GM13977 (cell line): ENCODE measurements around the gene CORT.
"Not testable (repeated sequence)": the region's sequence is repeated elsewhere in the genome, so short reads cannot be mapped to it uniquely, and the experiment has no call there.

Experiments
- DNase-seq: peaks from one replicate; pipeline ENCODE4 v3.0.0; 2012; ENCODE audit warnings: low spot score
- CTCF ChIP-seq: IDR thresholded peaks from 2 replicates; pipeline ENCODE4 v1.5.1; 2012; ENCODE audit warnings: mild to moderate bottlenecking, control low read depth; ENCODE audit not compliant: insufficient read depth; ENCODE audit errors: extremely low read depth, missing control alignments
- in situ Hi-C: fragments of 300-500 bp; cut with MboI; formaldehyde crosslinking; loops from one replicate; pipeline ENCODE4 v1.12.0; 2022; ENCODE audit warnings: low sequenced_read_pairs, low pct_unique_long_range_greater_than_20kb, mixed read lengths, inconsistent platforms; ENCODE audit not compliant: unreplicated experiment

The CORT gene

DNA sequence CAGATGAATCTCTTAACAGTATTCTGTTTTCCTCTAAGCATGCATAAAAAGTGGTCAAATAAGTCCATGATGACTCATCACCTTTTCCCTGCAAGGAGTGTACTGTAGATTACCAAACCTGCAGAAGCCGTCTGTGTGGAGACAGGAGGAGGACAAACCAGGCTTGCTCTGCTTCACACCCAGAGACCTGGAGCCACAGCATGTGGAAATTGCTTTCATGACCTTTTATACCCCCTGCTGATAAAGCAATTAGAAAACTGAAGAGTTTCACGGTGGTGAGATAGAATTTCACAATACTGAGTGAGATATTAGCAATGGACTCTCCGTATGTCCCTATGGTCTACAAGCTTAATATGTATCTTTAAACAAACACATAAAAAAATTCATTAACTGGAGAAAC is 9.4 kb downstream of the CORT start:
- DNase-seq: no peak
- in situ Hi-C loops: no loop called here

GRCh38 chr1:10467078-10467477 is 17.2 kb downstream of the CORT start:
- in situ Hi-C loops: no loop called here
- no peak for DNase-seq

More for the DNA sequence above, 9.4 kb downstream of the CORT start:
- no peak for TF ChIP-seq CTCF

GRCh38 chr1:10470043-10470442 is 20.2 kb downstream of the CORT start:
- TF ChIP-seq CTCF: no peak
- in situ Hi-C loops: no loop called here
- no peak for DNase-seq

More at GRCh38 chr1:10467078-10467477, 17.2 kb downstream of the CORT start:
- TF ChIP-seq CTCF: no peak

- in situ Hi-C loops: no loop called here
- no peak for TF ChIP-seq CTCF
- DNase-seq: no peak
These were observed 21.8 kb downstream of the CORT start for GRCh38 chr1:10471411-10472219.

GRCh38 chr1:10472220-10473144 is 22.7 kb downstream of the CORT start, which contains the start of gene DFFA:
Gene DFFA (minus strand): TSS chr1:10472529. CDS start chr1:10472458, 71 bp downstream.
- in situ Hi-C loops: no loop called here
- TF ChIP-seq CTCF: no peak
- DNase-seq: peak; percentile 93

- no peak for DNase-seq
- in situ Hi-C loops: no loop called here
- TF ChIP-seq CTCF: no peak
These were observed 23.4 kb downstream of the CORT start for GRCh38 chr1:10473145-10473765.

DNA sequence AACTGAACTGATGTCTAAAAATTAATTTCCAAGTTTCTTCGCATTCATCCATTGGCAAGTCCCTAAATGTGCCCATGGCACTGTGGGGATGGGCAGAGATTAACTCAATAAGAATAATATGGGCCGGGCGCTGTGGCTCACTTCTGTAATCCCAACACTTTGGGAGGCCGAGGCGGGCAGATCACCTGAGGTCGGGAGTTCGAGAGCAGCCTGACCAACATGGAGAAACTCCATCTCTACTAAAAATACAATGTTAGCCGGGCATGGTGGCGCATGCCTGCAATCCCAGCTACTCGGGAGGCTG is 24.4 kb downstream of the CORT start:
- in situ Hi-C loops, DNase-seq: not testable (repeated sequence)
